K562 (cell line): ENCODE data around the gene CHCT1. TPM values are rescaled to one million over a fixed set of nuclear protein-coding genes. Genes with fewer than 3 reads are reported as not detected.

ENCODE experiments used
- ATAC-seq: fragments of 200-7000 bp; cut with Tn5 transposase; 3 replicates; pipeline ENCODE4 v1.9.1; 2020; ENCODE audit warnings: moderate library complexity
- BruUV-seq: library from RNA; stranded (reverse); fragments of 400-500 nt; replicated peaks from 2 replicates; lab custom pipeline; 2021; lab: Mats Ljungman, UMichigan
- CTCF ChIA-PET: fragments of 300-600 bp; formaldehyde crosslinking; extraction: SDS; loops from one replicate; lab custom pipeline; 2021; ENCODE audit warnings: low intra/inter-chr PET ratio; lab: Yijun Ruan, JAX
- POLR2A ChIA-PET: fragments of 300-600, 350-650 bp; sonication (Branson Sonifier 250); formaldehyde crosslinking; extraction: SDS; loops from one replicate; lab custom pipeline; 2021; ENCODE audit warnings: antibody characterized with exemption, inconsistent platforms; lab: Yijun Ruan, JAX
- DNase-seq, 4 experiments: peaks; one replicate each; pipeline versions ENCODE4 v3.0.0 to v3.0.0-alpha.2; 2011 to 2018; ENCODE audit warnings: low spot score in 3 of 4, mixed read lengths in 3 of 4; ENCODE audit errors: extremely low read depth in 1 of 4
- FAIRE-seq: peaks from 2 replicates; lab custom pipeline; 2011; peaks lifted over from hg19 to GRCh38; lab: Jason Lieb, UNC
- H2AFZ ChIP-seq: 2 replicates; pipeline ENCODE4 v1.6.0; 2011; ENCODE audit warnings: low read depth, low read length, control low read depth, inconsistent platforms
- H3K27ac ChIP-seq: fragments of 200-600 bp; 3 replicates; pipeline ENCODE4 v1.8.0; 2011; ENCODE audit warnings: low read depth, mild to moderate bottlenecking, control low read depth, inconsistent platforms, low read length, moderate library complexity, mixed read lengths; ENCODE audit errors: extremely low read depth
- H3K27me3 ChIP-seq, 2 experiments: fragments of 300-600 bp in 1 of 2; 2 replicates in 1 of 2; 3 replicates in 1 of 2; pipeline versions ENCODE4 v1.6.0 to v1.8.0; 2011; ENCODE audit warnings: inconsistent platforms in 2 of 2, low read length in 2 of 2, mild to moderate bottlenecking in 1 of 2, mixed read lengths in 1 of 2, moderate library complexity in 1 of 2; ENCODE audit not compliant: control insufficient read depth in 2 of 2, insufficient read depth in 2 of 2
- H3K36me3 ChIP-seq: fragments of 300-600 bp; 3 replicates; pipeline ENCODE4 v1.8.0; 2011; ENCODE audit warnings: mild to moderate bottlenecking, low read length, inconsistent platforms; ENCODE audit not compliant: control insufficient read depth, insufficient read depth
- H3K4me1 ChIP-seq, 2 experiments: fragments of 200-600 bp in 1 of 2; replicated peaks in 1 of 2; 2 replicates in 1 of 2; 3 replicates in 1 of 2; pipeline versions ENCODE4 v1.5.1 to v1.8.0; 2011; ENCODE audit warnings: inconsistent platforms in 2 of 2, low read length in 2 of 2, mild to moderate bottlenecking in 1 of 2, mixed read lengths in 1 of 2, moderate library complexity in 1 of 2; ENCODE audit not compliant: control insufficient read depth in 2 of 2, insufficient read depth in 2 of 2
- H3K4me2 ChIP-seq: 2 replicates; pipeline ENCODE4 v1.6.1; 2011; ENCODE audit warnings: low read length, control low read depth, inconsistent platforms, mixed read lengths; ENCODE audit not compliant: insufficient read depth
- H3K4me3 ChIP-seq: fragments of 200-600 bp; sonication (generic), shearing (Covaris generic); 2 replicates; pipeline ENCODE4 v1.5.1; 2016; ENCODE audit warnings: control low read depth, inconsistent platforms
- H3K79me2 ChIP-seq: fragments of 200-600 bp; 3 replicates; pipeline ENCODE4 v1.8.0; 2011; ENCODE audit warnings: low read length, inconsistent platforms; ENCODE audit not compliant: control insufficient read depth, insufficient read depth
- H3K9ac ChIP-seq, 2 experiments: 2 replicates each; pipeline versions ENCODE4 v1.6.0 to v1.6.1; 2011; ENCODE audit warnings: low read depth in 2 of 2, low read length in 2 of 2, control low read depth in 1 of 2, inconsistent platforms in 1 of 2, mild to moderate bottlenecking in 1 of 2, mixed read lengths in 1 of 2; ENCODE audit not compliant: insufficient read depth in 1 of 2
- H3K9me1 ChIP-seq: one replicate; pipeline ENCODE4 v1.6.0; 2011; ENCODE audit warnings: inconsistent platforms, mild to moderate bottlenecking, low read length, moderate library complexity; ENCODE audit not compliant: control insufficient read depth, insufficient read depth
- H3K9me3 ChIP-seq: replicated peaks from 2 replicates; pipeline ENCODE4 v1.5.1; 2011; ENCODE audit warnings: low read depth, low read length, inconsistent platforms; ENCODE audit not compliant: control insufficient read depth, insufficient read depth
- H4K20me1 ChIP-seq: replicated peaks from 2 replicates; pipeline ENCODE4 v1.6.1; 2011; ENCODE audit warnings: low read length, inconsistent platforms, mixed read lengths; ENCODE audit not compliant: control insufficient read depth, insufficient read depth
- GTF2E2 ChIP-seq: fragments of 200-800 bp; sonication (Bioruptor generic); IDR thresholded peaks from 2 replicates; pipeline ENCODE4 v1.6.1; 2016; ENCODE audit warnings: missing genetic modification characterization, missing compliant biosample characterization
- HDAC3 ChIP-seq: fragments of 450-650 bp; IDR thresholded peaks from 2 replicates; pipeline ENCODE4 v1.6.1; 2018; ENCODE audit warnings: borderline replicate concordance, mild to moderate bottlenecking, moderate library complexity; ENCODE audit not compliant: partially characterized antibody
- HNRNPH1 ChIP-seq: fragments of 200-400 bp; formaldehyde crosslinking; optimal IDR thresholded peaks from 2 replicates; pipeline ENCODE3; 2017; ENCODE audit warnings: low read depth, mild to moderate bottlenecking, low read length, moderate library complexity
- KLF6 ChIP-seq: fragments of 250-450 bp; sonication (Bioruptor Pico); IDR thresholded peaks from 2 replicates; pipeline ENCODE4 v1.4.0; 2020; ENCODE audit warnings: mild to moderate bottlenecking, moderate library complexity, borderline replicate concordance
- NCOA1 ChIP-seq: fragments of 450-650 bp; IDR thresholded peaks from 2 replicates; pipeline ENCODE4 v1.6.1; 2016; ENCODE audit warnings: low read depth
- NFXL1 ChIP-seq: fragments of 450-650 bp; formaldehyde crosslinking; IDR thresholded peaks from 2 replicates; pipeline ENCODE4 v1.4.0; 2021; ENCODE audit warnings: mild to moderate bottlenecking
- SP1 ChIP-seq: sonication (generic); formaldehyde crosslinking; IDR thresholded peaks from 2 replicates; pipeline ENCODE4 v1.8.1; 2022; ENCODE audit warnings: mild to moderate bottlenecking, missing genetic modification reagents
- ZNF583 ChIP-seq: fragments of 250-450 bp; sonication (Bioruptor Pico); IDR thresholded peaks from 2 replicates; pipeline ENCODE4 v1.4.0; 2020
- ZSCAN32 ChIP-seq: fragments of 450-650 bp; formaldehyde crosslinking; IDR thresholded peaks from 2 replicates; pipeline ENCODE4 v1.4.0; 2020; ENCODE audit warnings: mild to moderate bottlenecking, moderate library complexity
- WGBS: fragments of 100-300 bp; shearing (Covaris generic); methylation state at CpG from one replicate; pipeline ENCODE4 v1.1.6; 2016; ENCODE audit warnings: low coverage, mixed read lengths; ENCODE audit not compliant: insufficient coverage; ENCODE audit errors: missing lambda C conversion rate; 5-methylcytosine and 5-hydroxymethylcytosine counted together
- in situ Hi-C: fragments of 300-500 bp; cut with MboI; formaldehyde crosslinking; loops from 4 replicates; pipeline ENCODE4 v1.15.0; 2018; ENCODE audit warnings: inconsistent platforms, mixed read lengths
- intact Hi-C: fragments of 100-400 bp; cut with micrococcal nuclease; formaldehyde crosslinking; loops from 2 replicates; pipeline ENCODE4 v1.14.2; 2022
- polyA plus RNA-seq, 8 experiments: library from polyadenylated mRNA; depleted of rRNA in 4 of 8; stranded (reverse) in 5 of 8; unstranded in 3 of 8; fragments of >200 nt; fragmentation: Nextera tagmentation in 2 of 8; fragmentation: Illumina TruSeq in 1 of 8; extraction: Ambion mirVana in 2 of 8; extraction: Trizol in 1 of 8; gene quantifications; 2 replicates each; pipeline versions ENCODE4 v1.2.1 to v1.2.3, GENCODE V29; 2011 to 2014; ENCODE audit warnings: inconsistent platforms in 1 of 8, missing spikeins in 1 of 8
- total RNA-seq, 7 experiments: library from RNA; depleted of rRNA in 6 of 7; stranded (reverse); fragments of >200 nt in 6 of 7; fragmentation: Illumina TruSeq in 2 of 7; extraction: Trizol in 2 of 7; gene quantifications; 2 replicates each; pipeline versions ENCODE4 v1.2.1 to v1.2.3, GENCODE V29; 2011 to 2021; ENCODE audit warnings: low replicate concordance in 1 of 7
- TF ChIP-seq, protein P1 (sequence below), 2 experiments: fragments of 450-650 bp in 1 of 2; sonication (generic) in 1 of 2; formaldehyde crosslinking in 1 of 2; IDR thresholded peaks in 1 of 2; conservative IDR thresholded peaks in 1 of 2; 2 replicates each; pipeline versions ENCODE4 v1.6.1 to v1.8.1; 2016 to 2023; ENCODE audit warnings: mild to moderate bottlenecking in 2 of 2, moderate library complexity in 2 of 2, inconsistent platforms in 1 of 2, missing genetic modification reagents in 1 of 2
- TF ChIP-seq, protein P2 (sequence below), 2 experiments: fragments of 150-350 bp in 1 of 2; IDR thresholded peaks; 2 replicates each; pipeline ENCODE4 v1.6.1; 2012 to 2016; ENCODE audit warnings: low read depth in 2 of 2, low read length in 2 of 2, mild to moderate bottlenecking in 1 of 2, moderate library complexity in 1 of 2
- TF ChIP-seq, protein P3 (sequence below), 2 experiments: IDR thresholded peaks in 1 of 2; conservative IDR thresholded peaks in 1 of 2; 2 replicates each; pipeline ENCODE4 v1.6.1; 2016; ENCODE audit warnings: low read depth in 2 of 2, mild to moderate bottlenecking in 1 of 2, missing compliant biosample characterization in 1 of 2, missing genetic modification characterization in 1 of 2, moderate library complexity in 1 of 2
- TF ChIP-seq, protein P4 (sequence below): sonication (generic); formaldehyde crosslinking; IDR thresholded peaks from 2 replicates; pipeline ENCODE4 v1.8.1; 2023; ENCODE audit warnings: mild to moderate bottlenecking, missing genetic modification reagents

CHCT1 gene
- total and polyA plus RNA-seq, 9 of the 15 experiments (the other 6 are each of a cell fraction or from before 2014, with no cell fraction given): not detected

DNA sequence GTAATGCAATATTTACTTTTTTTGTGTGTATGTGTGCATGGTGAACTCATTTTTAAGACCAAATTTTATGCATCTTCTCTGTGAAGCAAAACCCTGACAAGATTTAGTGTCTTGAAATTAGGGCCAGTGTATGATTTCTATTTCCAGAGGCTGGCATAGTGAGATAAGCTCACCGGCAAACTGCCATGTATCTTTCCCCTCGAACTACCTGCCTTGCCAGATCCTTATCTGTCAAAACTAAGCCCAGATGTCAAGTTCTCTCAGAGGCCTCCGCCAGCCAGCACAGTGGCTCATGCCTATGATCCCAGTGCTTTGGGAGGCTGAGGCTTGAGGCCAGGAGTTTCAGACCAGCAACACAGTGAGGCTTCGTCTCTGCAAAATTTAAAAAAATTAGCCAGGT, 40.3 kb upstream of the CHCT1 start:
- CTCF ChIA-PET: no interaction called here
- H3K79me2 ChIP-seq: peaks cover 96% of the 10 kb centered on the region
- DNase-seq (peak in 1 of 4 experiments; percentile 55), ATAC-seq (no peak), FAIRE-seq (no peak)
- 21% methylated on average over 4 of the region's 4 CpGs for WGBS
- no TSS peak for BruUV-seq
- POLR2A ChIA-PET: interaction anchor here (0.7 to 1.5 kb wide), 2 partner anchors 9 kb away, joined by 4 read pairs; no protein-coding TSS in a partner anchor
- 0 out of 2 replicates have a peak, but pooled peaks cover 10% of the 10 kb centered on the region for H4K20me1 ChIP-seq
- in situ Hi-C loops: no loop called here
- peaks cover 4% of the 10 kb centered on the region for H3K9me1 ChIP-seq
- peak overlapping the region; percentile 8; the same call in 1 of the 2 replicates for H3K4me2 ChIP-seq
- H3K27ac ChIP-seq: peak overlapping the region; percentile 22; the same call in 1 of the 3 replicates
- no peaks in the 10 kb centered on the region for H3K9me3 ChIP-seq
- intact Hi-C loops: no loop called here
- peaks cover 20% of the 10 kb centered on the region; the same call in 2 of the 3 replicates for H3K36me3 ChIP-seq
- peak overlapping the region; percentile 12 to 77; a peak in 1 of 4 replicates for H3K9ac ChIP-seq
- H3K4me1 ChIP-seq: peaks cover 13 to 36% of the 10 kb centered on the region in 2 experiments
- no peaks in the 10 kb centered on the region for H3K27me3 ChIP-seq
- no peak overlapping the region for H2AFZ ChIP-seq
- no peak overlapping the region for H3K4me3 ChIP-seq
- TF ChIP-seq SP1 (CRISPR knock-in tag): no peak
- TF ChIP-seq HNRNPH1: no peak
- no peak for TF ChIP-seq HDAC3
- no peak for TF ChIP-seq GTF2E2
- TF ChIP-seq, protein P1, sequence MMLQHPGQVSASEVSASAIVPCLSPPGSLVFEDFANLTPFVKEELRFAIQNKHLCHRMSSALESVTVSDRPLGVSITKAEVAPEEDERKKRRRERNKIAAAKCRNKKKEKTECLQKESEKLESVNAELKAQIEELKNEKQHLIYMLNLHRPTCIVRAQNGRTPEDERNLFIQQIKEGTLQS (IDR thresholded peaks at IDR 0.05): no peak
- TF ChIP-seq, protein P1 (CRISPR knock-in tag; conservative IDR thresholded peaks at IDR 0.05): no peak
- no peak for TF ChIP-seq ZSCAN32
- TF ChIP-seq NCOA1: no peak
- TF ChIP-seq, protein P2, sequence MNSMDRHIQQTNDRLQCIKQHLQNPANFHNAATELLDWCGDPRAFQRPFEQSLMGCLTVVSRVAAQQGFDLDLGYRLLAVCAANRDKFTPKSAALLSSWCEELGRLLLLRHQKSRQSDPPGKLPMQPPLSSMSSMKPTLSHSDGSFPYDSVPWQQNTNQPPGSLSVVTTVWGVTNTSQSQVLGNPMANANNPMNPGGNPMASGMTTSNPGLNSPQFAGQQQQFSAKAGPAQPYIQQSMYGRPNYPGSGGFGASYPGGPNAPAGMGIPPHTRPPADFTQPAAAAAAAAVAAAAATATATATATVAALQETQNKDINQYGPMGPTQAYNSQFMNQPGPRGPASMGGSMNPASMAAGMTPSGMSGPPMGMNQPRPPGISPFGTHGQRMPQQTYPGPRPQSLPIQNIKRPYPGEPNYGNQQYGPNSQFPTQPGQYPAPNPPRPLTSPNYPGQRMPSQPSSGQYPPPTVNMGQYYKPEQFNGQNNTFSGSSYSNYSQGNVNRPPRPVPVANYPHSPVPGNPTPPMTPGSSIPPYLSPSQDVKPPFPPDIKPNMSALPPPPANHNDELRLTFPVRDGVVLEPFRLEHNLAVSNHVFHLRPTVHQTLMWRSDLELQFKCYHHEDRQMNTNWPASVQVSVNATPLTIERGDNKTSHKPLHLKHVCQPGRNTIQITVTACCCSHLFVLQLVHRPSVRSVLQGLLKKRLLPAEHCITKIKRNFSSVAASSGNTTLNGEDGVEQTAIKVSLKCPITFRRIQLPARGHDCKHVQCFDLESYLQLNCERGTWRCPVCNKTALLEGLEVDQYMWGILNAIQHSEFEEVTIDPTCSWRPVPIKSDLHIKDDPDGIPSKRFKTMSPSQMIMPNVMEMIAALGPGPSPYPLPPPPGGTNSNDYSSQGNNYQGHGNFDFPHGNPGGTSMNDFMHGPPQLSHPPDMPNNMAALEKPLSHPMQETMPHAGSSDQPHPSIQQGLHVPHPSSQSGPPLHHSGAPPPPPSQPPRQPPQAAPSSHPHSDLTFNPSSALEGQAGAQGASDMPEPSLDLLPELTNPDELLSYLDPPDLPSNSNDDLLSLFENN (IDR thresholded peaks at IDR 0.05; ENCODE audit: low read depth in 2 of 2, low read length in 2 of 2): no peak
- no peak for TF ChIP-seq NFXL1 (CRISPR knock-in tag)
- TF ChIP-seq, protein P3, sequence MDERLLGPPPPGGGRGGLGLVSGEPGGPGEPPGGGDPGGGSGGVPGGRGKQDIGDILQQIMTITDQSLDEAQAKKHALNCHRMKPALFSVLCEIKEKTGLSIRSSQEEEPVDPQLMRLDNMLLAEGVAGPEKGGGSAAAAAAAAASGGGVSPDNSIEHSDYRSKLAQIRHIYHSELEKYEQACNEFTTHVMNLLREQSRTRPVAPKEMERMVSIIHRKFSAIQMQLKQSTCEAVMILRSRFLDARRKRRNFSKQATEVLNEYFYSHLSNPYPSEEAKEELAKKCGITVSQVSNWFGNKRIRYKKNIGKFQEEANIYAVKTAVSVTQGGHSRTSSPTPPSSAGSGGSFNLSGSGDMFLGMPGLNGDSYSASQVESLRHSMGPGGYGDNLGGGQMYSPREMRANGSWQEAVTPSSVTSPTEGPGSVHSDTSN (CRISPR knock-in tag; IDR thresholded peaks at IDR 0.05; ENCODE audit: low read depth): no peak
- TF ChIP-seq, protein P3 (tag; conservative IDR thresholded peaks at IDR 0.05; ENCODE audit: low read depth): peak; percentile 60; the same call in 1 of the 2 replicates
- no peak for TF ChIP-seq KLF6 (CRISPR knock-in tag)
- TF ChIP-seq, protein P4, sequence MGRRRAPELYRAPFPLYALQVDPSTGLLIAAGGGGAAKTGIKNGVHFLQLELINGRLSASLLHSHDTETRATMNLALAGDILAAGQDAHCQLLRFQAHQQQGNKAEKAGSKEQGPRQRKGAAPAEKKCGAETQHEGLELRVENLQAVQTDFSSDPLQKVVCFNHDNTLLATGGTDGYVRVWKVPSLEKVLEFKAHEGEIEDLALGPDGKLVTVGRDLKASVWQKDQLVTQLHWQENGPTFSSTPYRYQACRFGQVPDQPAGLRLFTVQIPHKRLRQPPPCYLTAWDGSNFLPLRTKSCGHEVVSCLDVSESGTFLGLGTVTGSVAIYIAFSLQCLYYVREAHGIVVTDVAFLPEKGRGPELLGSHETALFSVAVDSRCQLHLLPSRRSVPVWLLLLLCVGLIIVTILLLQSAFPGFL (CRISPR knock-in tag): no peak
- no peak for TF ChIP-seq ZNF583 (CRISPR knock-in tag)
